K562 (cell line): ENCODE data around the gene MXD3. TPM values are rescaled to one million over a fixed set of nuclear protein-coding genes. Genes with fewer than 3 reads are reported as not detected.
A peak's percentile ranks its signal among the peaks of the same experiment; 100 is the strongest.
"Not testable (repeated sequence)": the region's sequence is repeated elsewhere in the genome, so short reads cannot be mapped to it uniquely, and the experiment has no call there.

Experiments used
- ATAC-seq: fragments of 200-7000 bp; cut with Tn5 transposase; 3 replicates; pipeline ENCODE4 v1.9.1; 2020; ENCODE audit warnings: moderate library complexity
- BruUV-seq: library from RNA; stranded (reverse); fragments of 400-500 nt; replicated peaks from 2 replicates; lab custom pipeline; 2021; lab: Mats Ljungman, UMichigan
- CTCF ChIA-PET: fragments of 300-600 bp; formaldehyde crosslinking; extraction: SDS; loops from one replicate; lab custom pipeline; 2021; ENCODE audit warnings: low intra/inter-chr PET ratio; lab: Yijun Ruan, JAX
- POLR2A ChIA-PET: fragments of 300-600, 350-650 bp; sonication (Branson Sonifier 250); formaldehyde crosslinking; extraction: SDS; loops from one replicate; lab custom pipeline; 2021; ENCODE audit warnings: antibody characterized with exemption, inconsistent platforms; lab: Yijun Ruan, JAX
- DNase-seq, 4 experiments: peaks; one replicate each; pipeline versions ENCODE4 v3.0.0 to v3.0.0-alpha.2; 2011 to 2018; ENCODE audit warnings: low spot score in 3 of 4, mixed read lengths in 3 of 4; ENCODE audit errors: extremely low read depth in 1 of 4
- FAIRE-seq: peaks from 2 replicates; lab custom pipeline; 2011; peaks lifted over from hg19 to GRCh38; lab: Jason Lieb, UNC
- H2AFZ ChIP-seq: 2 replicates; pipeline ENCODE4 v1.6.0; 2011; ENCODE audit warnings: low read depth, low read length, control low read depth, inconsistent platforms
- H3K27ac ChIP-seq: fragments of 200-600 bp; 3 replicates; pipeline ENCODE4 v1.8.0; 2011; ENCODE audit warnings: low read depth, mild to moderate bottlenecking, control low read depth, inconsistent platforms, low read length, moderate library complexity, mixed read lengths; ENCODE audit errors: extremely low read depth
- H3K27me3 ChIP-seq, 2 experiments: fragments of 300-600 bp in 1 of 2; 2 replicates in 1 of 2; 3 replicates in 1 of 2; pipeline versions ENCODE4 v1.6.0 to v1.8.0; 2011; ENCODE audit warnings: inconsistent platforms in 2 of 2, low read length in 2 of 2, mild to moderate bottlenecking in 1 of 2, mixed read lengths in 1 of 2, moderate library complexity in 1 of 2; ENCODE audit not compliant: control insufficient read depth in 2 of 2, insufficient read depth in 2 of 2
- H3K36me3 ChIP-seq: fragments of 300-600 bp; 3 replicates; pipeline ENCODE4 v1.8.0; 2011; ENCODE audit warnings: mild to moderate bottlenecking, low read length, inconsistent platforms; ENCODE audit not compliant: control insufficient read depth, insufficient read depth
- H3K4me1 ChIP-seq, 2 experiments: fragments of 200-600 bp in 1 of 2; replicated peaks in 1 of 2; 2 replicates in 1 of 2; 3 replicates in 1 of 2; pipeline versions ENCODE4 v1.5.1 to v1.8.0; 2011; ENCODE audit warnings: inconsistent platforms in 2 of 2, low read length in 2 of 2, mild to moderate bottlenecking in 1 of 2, mixed read lengths in 1 of 2, moderate library complexity in 1 of 2; ENCODE audit not compliant: control insufficient read depth in 2 of 2, insufficient read depth in 2 of 2
- H3K4me2 ChIP-seq: 2 replicates; pipeline ENCODE4 v1.6.1; 2011; ENCODE audit warnings: low read length, control low read depth, inconsistent platforms, mixed read lengths; ENCODE audit not compliant: insufficient read depth
- H3K4me3 ChIP-seq: fragments of 200-600 bp; sonication (generic), shearing (Covaris generic); 2 replicates; pipeline ENCODE4 v1.5.1; 2016; ENCODE audit warnings: control low read depth, inconsistent platforms
- H3K79me2 ChIP-seq: fragments of 200-600 bp; 3 replicates; pipeline ENCODE4 v1.8.0; 2011; ENCODE audit warnings: low read length, inconsistent platforms; ENCODE audit not compliant: control insufficient read depth, insufficient read depth
- H3K9ac ChIP-seq, 2 experiments: 2 replicates each; pipeline versions ENCODE4 v1.6.0 to v1.6.1; 2011; ENCODE audit warnings: low read depth in 2 of 2, low read length in 2 of 2, control low read depth in 1 of 2, inconsistent platforms in 1 of 2, mild to moderate bottlenecking in 1 of 2, mixed read lengths in 1 of 2; ENCODE audit not compliant: insufficient read depth in 1 of 2
- H3K9me1 ChIP-seq: one replicate; pipeline ENCODE4 v1.6.0; 2011; ENCODE audit warnings: inconsistent platforms, mild to moderate bottlenecking, low read length, moderate library complexity; ENCODE audit not compliant: control insufficient read depth, insufficient read depth
- H3K9me3 ChIP-seq: replicated peaks from 2 replicates; pipeline ENCODE4 v1.5.1; 2011; ENCODE audit warnings: low read depth, low read length, inconsistent platforms; ENCODE audit not compliant: control insufficient read depth, insufficient read depth
- H4K20me1 ChIP-seq: replicated peaks from 2 replicates; pipeline ENCODE4 v1.6.1; 2011; ENCODE audit warnings: low read length, inconsistent platforms, mixed read lengths; ENCODE audit not compliant: control insufficient read depth, insufficient read depth
- FOXA3 ChIP-seq, 2 experiments: fragments of 450-650 bp in 1 of 2; sonication (generic) in 1 of 2; formaldehyde crosslinking; IDR thresholded peaks in 1 of 2; conservative IDR thresholded peaks in 1 of 2; 2 replicates each; pipeline versions ENCODE4 v1.4.0 to v1.8.0; 2020 to 2022; ENCODE audit warnings: mild to moderate bottlenecking in 2 of 2, missing genetic modification reagents in 1 of 2
- MED1 ChIP-seq: sonication (generic); formaldehyde crosslinking; IDR thresholded peaks from 2 replicates; pipeline ENCODE4 v1.8.1; 2023; ENCODE audit warnings: missing genetic modification reagents, borderline replicate concordance
- RBFOX2 ChIP-seq: fragments of 200-400 bp; formaldehyde crosslinking; IDR thresholded peaks from 2 replicates; pipeline ENCODE4 v1.6.1; 2017; ENCODE audit warnings: low read depth, mild to moderate bottlenecking, low read length, moderate library complexity
- WGBS: fragments of 100-300 bp; shearing (Covaris generic); methylation state at CpG from one replicate; pipeline ENCODE4 v1.1.6; 2016; ENCODE audit warnings: low coverage, mixed read lengths; ENCODE audit not compliant: insufficient coverage; ENCODE audit errors: missing lambda C conversion rate; 5-methylcytosine and 5-hydroxymethylcytosine counted together
- in situ Hi-C: fragments of 300-500 bp; cut with MboI; formaldehyde crosslinking; loops from 4 replicates; pipeline ENCODE4 v1.15.0; 2018; ENCODE audit warnings: inconsistent platforms, mixed read lengths
- intact Hi-C: fragments of 100-400 bp; cut with micrococcal nuclease; formaldehyde crosslinking; loops from 2 replicates; pipeline ENCODE4 v1.14.2; 2022
- polyA plus RNA-seq, 8 experiments: library from polyadenylated mRNA; depleted of rRNA in 4 of 8; stranded (reverse) in 5 of 8; unstranded in 3 of 8; fragments of >200 nt; fragmentation: Nextera tagmentation in 2 of 8; fragmentation: Illumina TruSeq in 1 of 8; extraction: Ambion mirVana in 2 of 8; extraction: Trizol in 1 of 8; gene quantifications; 2 replicates each; pipeline versions ENCODE4 v1.2.1 to v1.2.3, GENCODE V29; 2011 to 2014; ENCODE audit warnings: inconsistent platforms in 1 of 8, missing spikeins in 1 of 8
- total RNA-seq, 7 experiments: library from RNA; depleted of rRNA in 6 of 7; stranded (reverse); fragments of >200 nt in 6 of 7; fragmentation: Illumina TruSeq in 2 of 7; extraction: Trizol in 2 of 7; gene quantifications; 2 replicates each; pipeline versions ENCODE4 v1.2.1 to v1.2.3, GENCODE V29; 2011 to 2021; ENCODE audit warnings: low replicate concordance in 1 of 7
- TF ChIP-seq, protein P1 (sequence below): fragments of 450-650 bp; IDR thresholded peaks from 2 replicates; pipeline ENCODE4 v1.6.1; 2016; ENCODE audit warnings: missing biosample characterization, missing genetic modification characterization

Gene MXD3
- total and polyA plus RNA-seq, 9 of the 15 experiments (the other 6 are each of a cell fraction or from before 2014, with no cell fraction given), result 0.28 to 24.8 (median 4.5) TPM

DNA sequence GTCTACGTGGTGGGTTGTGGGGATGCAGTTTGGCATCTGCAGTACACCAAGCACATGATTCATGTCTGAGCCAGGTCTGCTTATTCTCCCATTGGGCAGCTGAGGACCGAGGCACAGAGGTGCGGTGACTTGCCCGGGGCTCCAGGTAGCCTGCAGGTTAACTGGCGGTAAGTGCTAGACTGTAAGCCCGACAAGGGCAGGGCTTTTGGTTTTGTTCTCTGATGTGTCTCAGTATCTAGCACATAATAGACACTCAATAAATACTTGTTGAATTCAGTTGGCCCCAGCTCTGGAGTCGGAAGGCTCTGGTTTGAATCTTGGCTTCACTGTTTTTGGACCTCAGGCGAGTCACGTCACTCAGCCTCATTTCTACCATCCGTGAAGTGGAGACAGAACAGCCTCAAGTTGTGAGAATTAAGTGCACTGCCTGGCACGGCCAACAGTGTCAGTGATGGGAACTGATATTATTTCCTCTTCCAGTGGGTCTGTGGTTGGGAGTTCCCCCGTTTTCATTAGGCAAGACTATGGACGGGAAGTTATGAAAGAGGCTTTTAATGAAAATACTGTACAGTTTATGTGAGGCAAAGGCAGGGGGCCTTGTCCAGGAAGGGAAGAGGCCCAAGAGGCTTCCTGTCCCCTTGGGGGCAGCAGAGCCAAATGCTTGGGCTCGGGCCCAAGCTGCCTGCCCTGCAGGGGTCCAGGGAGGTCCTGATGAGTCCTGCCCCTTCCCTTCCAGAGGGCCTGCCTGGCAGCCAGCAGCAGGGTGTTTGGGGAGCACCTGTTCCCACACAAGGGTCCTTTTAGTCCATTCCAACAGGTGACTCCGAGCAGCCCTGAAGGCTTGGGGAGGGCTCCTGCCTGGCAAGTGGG, 4.8 kb downstream of the MXD3 start (continued):
- TF ChIP-seq FOXA3 (CRISPR knock-in tag; conservative IDR thresholded peaks at IDR 0.05 in 1 of 2, IDR thresholded peaks at IDR 0.05 in 1 of 2), result no peak
- TF ChIP-seq, protein P1, sequence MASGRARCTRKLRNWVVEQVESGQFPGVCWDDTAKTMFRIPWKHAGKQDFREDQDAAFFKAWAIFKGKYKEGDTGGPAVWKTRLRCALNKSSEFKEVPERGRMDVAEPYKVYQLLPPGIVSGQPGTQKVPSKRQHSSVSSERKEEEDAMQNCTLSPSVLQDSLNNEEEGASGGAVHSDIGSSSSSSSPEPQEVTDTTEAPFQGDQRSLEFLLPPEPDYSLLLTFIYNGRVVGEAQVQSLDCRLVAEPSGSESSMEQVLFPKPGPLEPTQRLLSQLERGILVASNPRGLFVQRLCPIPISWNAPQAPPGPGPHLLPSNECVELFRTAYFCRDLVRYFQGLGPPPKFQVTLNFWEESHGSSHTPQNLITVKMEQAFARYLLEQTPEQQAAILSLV, result no peak
- no peak for TF ChIP-seq MED1

DNA sequence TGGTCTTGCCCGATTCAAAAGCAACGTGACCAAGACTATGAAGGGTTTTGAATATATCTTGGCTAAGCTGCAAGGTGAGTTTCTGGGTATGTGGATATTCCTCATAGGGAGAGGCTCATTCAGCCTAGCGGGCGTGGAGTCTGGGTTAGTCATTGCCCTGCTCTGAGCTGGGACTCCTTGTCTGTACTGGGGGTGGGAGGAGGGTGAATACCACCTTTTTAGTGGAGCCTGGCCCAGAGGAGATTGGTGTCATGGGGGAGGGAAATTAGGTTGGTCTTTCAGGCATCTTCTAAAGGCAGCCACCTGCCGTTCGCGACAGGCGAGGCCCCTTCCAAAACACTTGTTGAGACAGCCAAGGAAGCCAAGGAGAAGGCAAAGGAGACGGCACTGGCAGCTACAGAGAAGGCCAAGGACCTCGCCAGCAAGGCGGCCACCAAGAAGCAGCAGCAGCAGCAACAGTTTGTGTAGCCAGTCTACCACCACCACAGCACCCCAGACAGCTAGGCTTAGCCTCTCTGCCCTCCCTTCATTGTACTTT, 5.5 kb downstream of the MXD3 start:
- intact Hi-C loops, H3K9me3 ChIP-seq, in situ Hi-C loops, CTCF ChIA-PET, H3K9ac ChIP-seq, H3K4me2 ChIP-seq, H4K20me1 ChIP-seq, H2AFZ ChIP-seq, H3K9me1 ChIP-seq, ATAC-seq, H3K27me3 ChIP-seq, DNase-seq, BruUV-seq: not testable (repeated sequence)
- H3K36me3 ChIP-seq, result peaks cover 46% of the 10 kb centered on the region
- peak; percentile 58 for TF ChIP-seq RBFOX2
- TF ChIP-seq, all 486 proteins: peak for 1; not testable (repeated sequence) for 485
- POLR2A ChIA-PET, result interaction anchor here (1.0 to 1.4 kb wide), 3 partner anchors 8 to 121 kb away, joined by 3 to 5 read pairs (median 4); partner anchors contain the start of gene LMAN2
- H3K79me2 ChIP-seq, result peaks cover 54% of the 10 kb centered on the region
- 94% methylated on average over 11 of the region's 11 CpGs for WGBS
- peaks cover 33 to 60% of the 10 kb centered on the region in 2 experiments; a peak in 4 of 5 replicates for H3K4me1 ChIP-seq
- not testable (repeated sequence) for H3K4me3 ChIP-seq, H3K27ac ChIP-seq, FAIRE-seq
